Right lobe of liver (tissue), 4 donors: ENCODE results near the gene TNFRSF4.

Experiments
- POLR2A ChIP-seq: fragments of 450-650 bp; IDR thresholded peaks from one replicate; pipeline ENCODE4 v1.6.1; 2017; ENCODE audit warnings: antibody characterized with exemption, mild to moderate bottlenecking
- TF ChIP-seq, protein P1 (sequence below), 4 donors: fragments of 200-600 bp in 3 of 4; fragments of 450-650 bp in 1 of 4; IDR thresholded peaks; one replicate each; pipeline versions ENCODE4 v1.5.1 to v1.8.0; 2016 to 2022; ENCODE audit warnings: antibody characterized with exemption in 4 of 4, mild to moderate bottlenecking in 2 of 4
- donor health status: DM: no; HTN: no; CAD: no.
- donor health status: DM: no; HTN: no; CAD: no.
- donor health status: DM: no; HTN: yes; CAD: no.

DNA sequence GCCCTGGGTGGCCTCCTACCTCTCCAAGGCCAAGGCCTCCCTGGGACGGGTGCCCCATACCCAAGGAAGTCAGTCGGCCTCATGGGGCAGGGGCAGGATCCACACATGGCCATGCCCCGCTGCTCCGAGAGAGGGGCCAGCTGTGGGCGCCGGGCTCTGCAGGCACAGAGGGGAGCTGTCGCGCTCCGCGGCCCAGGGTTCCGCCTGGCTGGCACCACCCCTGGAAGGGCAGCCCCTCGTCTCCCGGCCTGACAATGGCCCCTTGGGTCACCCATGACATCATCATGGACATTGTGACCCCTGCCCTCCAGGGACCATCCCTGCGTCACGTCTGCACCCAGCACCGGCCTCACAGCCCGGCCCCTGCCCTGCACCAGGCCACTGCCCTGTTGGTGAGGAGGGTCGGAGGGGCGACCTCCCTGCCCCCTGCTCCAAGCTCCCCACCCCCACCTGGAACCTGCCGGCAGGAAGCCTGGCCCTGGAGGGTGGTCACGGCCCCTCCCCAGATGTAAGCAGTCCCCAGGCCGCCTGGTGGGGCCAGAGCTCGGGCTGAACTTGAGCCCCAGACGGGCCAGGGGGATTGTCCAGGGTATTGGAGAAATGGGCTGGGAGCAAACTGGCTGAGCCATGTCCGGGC lies 34.5 kb downstream of the TNFRSF4 start:
- no peak for TF ChIP-seq POLR2A
- TF ChIP-seq, protein P1, sequence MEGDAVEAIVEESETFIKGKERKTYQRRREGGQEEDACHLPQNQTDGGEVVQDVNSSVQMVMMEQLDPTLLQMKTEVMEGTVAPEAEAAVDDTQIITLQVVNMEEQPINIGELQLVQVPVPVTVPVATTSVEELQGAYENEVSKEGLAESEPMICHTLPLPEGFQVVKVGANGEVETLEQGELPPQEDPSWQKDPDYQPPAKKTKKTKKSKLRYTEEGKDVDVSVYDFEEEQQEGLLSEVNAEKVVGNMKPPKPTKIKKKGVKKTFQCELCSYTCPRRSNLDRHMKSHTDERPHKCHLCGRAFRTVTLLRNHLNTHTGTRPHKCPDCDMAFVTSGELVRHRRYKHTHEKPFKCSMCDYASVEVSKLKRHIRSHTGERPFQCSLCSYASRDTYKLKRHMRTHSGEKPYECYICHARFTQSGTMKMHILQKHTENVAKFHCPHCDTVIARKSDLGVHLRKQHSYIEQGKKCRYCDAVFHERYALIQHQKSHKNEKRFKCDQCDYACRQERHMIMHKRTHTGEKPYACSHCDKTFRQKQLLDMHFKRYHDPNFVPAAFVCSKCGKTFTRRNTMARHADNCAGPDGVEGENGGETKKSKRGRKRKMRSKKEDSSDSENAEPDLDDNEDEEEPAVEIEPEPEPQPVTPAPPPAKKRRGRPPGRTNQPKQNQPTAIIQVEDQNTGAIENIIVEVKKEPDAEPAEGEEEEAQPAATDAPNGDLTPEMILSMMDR (IDR thresholded peaks at IDR 0.05) = no peak
